SK-N-DZ (cell line): Measurements from ENCODE around the gene PLCXD3.
A peak's percentile ranks its signal among the peaks of the same experiment; 100 is the strongest.

Experiments used
- DNase-seq: peaks from one replicate; pipeline ENCODE4 v3.0.0-alpha.2; 2015; ENCODE audit warnings: low spot score

PLCXD3 gene

DNA sequence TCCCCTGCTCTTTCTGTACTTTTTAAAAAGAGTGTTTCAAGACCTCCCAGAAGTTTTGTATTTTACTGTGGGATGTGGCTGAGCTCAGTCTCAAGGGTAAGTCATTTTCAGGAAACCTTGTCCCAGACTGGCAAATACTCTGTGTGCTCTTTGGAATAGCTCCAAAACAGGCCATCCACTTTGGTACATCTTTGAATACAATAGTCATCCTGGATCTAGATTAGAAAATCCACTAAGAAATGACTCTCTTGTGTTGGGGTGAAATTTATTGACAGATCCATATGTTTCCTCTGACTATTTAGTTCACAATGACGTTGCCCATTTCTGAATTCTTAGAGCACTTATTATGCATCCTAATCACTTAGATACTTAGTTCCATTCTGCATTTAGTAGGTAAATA, 95.2 kb downstream of the PLCXD3 start:
- DNase-seq: no peak

DNA sequence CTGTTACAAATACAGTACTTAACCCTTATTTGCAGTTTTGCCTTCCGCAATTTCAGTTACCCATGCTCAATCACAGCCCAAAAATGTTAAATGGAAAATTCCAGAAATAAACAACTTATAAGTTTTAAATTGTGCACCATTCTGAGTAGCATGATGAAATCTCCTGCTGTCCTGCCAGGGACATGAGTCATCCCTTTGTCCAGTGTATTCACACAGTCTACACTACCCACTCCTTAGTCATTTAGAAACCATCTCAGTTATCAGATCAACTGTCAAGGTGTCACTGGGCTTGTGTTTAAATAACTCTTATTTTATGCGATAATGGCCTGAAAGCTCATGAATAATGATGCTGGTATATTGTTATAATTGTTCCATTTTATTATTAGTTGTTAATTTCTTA, 95.8 kb downstream of the PLCXD3 start:
- DNase-seq: no peak

DNA sequence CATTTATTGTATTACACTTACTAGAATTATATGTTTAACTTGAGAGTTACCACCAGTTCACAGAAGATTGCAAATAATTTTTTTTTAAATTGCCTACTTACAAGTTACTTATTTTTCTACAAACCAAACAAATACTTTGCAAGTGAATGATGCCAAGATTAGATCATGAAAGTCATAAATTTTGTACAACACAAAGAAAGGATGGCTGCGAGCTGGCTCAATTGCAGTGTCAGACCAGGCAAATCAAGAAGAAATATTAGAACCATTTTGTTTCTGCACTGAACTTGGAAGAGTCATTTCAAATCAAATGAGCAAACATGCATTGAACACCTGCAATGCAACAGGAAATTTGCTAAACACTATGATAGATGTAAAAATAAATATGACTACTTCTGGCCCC, 97.3 kb downstream of the PLCXD3 start:
- DNase-seq: peak; percentile 53

DNA sequence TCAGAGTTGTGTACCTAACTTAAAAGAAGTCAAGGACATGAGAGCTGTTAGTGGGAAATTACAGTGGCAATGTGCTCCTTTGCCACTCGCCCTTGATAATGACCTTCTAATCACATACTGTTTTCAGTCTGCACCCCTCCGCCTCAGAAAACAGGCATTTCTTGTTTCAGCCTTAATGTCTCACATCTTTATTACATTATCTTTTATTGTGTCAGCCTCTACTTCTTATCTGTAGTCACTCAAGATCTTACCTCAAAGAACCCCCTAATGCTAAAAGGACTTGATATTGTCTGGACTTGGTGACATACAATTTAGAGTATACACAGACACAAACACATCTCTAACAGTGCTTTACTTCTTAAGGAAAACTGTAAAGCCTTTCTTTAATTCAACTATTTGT, 97.9 kb downstream of the PLCXD3 start:
- peak; percentile 88 for DNase-seq

DNA sequence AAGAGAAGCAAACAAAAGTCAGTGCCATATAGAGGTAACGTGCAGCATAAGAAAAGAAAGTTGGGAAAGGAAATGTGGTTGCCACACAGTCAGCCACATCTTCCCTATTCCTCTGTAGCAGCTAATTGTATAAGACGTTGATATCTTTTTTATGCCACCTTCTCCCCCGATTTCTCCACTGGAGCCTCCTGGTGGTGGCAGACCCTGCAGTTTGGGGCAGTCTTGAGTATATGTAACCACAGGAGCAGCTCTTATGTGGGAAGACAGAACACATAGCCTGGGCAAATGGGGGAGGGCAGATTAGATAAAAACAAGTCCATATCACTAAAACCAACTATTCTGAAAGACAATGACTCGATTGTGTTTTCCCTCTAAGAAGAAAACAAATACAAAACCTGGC, 99.7 kb downstream of the PLCXD3 start:
- no peak for DNase-seq

DNA sequence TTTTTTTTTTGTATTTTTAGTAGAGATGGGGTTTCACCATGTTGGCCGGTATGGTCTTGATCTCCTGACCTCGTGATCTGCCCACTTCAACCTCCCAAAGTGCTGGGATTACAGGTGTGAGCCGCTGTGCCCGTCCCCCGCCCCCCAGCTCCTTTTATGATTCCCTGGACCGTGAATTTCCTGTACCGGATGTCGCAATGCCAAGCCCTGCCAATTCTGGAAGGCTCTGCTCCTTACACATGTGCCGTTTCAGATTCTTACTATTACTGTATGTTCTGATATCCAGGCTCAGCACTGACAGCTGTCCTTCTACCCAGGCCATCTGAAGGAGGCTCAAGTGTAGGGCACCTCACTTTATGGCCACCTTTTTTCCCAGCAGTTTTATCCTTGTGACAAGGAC, 100.1 kb downstream of the PLCXD3 start:
- DNase-seq: no peak

DNA sequence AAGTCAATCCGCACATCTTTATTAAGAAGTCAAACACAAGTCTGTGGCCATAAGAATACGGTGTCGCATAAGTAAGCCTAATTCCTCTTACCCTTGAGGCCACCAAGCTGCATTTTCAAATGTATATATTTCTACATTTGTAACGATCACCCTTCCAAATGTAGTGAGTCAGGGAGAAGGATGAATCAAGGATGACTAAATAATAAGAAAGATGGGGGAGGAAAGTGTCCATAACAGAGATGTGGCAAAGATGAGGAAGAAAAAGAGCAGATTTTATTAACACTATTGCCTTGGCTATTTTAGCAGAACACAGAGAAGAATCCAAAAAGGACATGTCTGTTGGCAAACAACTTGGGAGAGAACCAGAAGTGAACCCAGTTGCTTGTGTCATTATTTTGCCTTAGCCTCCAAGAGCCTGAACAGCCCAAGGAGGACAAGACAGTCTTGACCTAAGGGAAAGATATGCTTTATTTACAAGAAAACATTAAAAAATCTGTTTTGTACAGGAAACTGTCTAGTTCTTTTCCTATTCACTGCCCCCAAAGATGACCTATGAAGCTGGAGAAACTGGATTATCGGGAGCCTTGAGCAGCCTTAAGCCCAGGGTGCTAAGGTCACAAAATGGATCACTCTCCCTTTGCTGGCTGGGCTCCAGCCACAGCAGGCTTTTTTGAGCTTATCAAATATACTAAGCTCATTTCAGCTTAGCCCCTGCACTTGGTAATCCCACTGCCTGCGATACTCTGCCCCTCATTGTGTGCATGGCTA, 101.5 kb downstream of the PLCXD3 start:
- no peak for DNase-seq

DNA sequence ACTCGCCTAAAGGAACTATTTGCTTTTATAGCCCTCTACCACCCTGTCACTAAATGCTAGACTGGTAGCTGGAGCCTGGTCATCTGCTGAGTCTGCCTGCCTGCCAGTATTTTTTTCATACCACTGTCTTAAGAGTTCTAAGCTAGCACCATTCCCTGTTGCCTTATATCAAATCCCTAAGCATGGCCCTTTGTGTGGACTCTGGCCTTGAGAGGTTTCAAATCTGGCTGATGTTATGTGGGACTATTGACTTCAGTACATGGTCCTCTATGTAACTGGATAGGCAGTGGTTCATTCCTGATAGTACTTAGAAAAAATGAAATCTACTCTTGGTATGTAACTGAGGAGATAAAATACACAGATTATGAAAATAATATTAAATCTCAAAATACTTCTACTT, 103.5 kb downstream of the PLCXD3 start:
- no peak for DNase-seq

DNA sequence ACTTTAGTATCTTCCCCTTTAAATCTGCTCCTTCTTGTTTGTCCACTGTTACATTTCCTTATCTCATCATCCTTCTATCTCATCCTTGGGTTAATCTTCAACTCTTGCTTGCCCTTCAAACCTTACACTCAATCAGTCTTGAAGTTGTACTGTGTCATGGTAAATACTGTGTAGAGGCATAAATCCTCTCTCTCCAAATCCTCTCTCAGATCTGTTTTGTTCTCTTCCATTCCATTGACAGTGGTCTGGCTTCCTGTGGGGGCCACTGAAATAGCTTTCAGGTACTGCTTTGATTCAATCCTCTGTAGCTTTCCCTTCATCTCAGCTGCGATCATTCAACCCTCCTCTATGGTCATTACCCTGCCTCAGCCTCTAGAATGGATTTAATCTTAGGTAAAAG, 104.0 kb downstream of the PLCXD3 start:
- DNase-seq: no peak

DNA sequence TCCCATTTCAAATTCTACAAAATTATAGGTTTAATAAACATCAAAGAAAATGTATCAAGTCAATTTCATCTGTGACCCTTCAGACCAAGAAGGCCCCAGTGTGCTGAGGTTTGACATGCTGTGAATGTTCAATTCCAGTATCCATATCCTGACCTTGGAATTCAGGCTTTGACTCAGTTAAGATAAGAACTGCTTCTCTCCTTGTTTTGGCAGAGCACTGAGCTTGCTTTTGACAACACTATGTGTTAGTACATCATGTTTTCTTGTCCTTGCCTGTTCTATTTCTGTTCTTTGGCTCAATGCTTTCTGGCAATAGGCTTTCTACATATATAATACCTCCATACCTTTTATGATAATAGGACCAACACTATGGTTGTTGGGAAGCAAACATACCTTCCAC, 105.6 kb downstream of the PLCXD3 start:
- DNase-seq: no peak

DNA sequence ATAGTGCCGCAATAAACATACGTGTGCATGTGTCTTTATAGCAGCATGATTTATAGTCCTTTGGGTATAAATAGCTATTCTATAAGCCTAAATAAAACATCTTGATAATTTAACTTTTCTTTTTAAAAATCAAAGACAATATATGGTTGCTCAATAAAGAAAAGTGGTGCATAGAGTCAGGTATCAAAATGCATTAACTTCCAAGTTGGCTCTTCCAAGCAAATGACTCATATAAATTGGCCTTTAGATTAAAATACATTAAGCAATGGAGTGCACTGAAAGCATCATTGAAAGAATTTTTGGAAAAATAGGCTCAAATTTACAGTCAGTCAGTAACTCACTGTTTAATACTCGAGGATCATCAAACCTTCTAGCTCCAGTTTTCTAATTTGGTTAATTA, 106.6 kb downstream of the PLCXD3 start:
- no peak for DNase-seq

DNA sequence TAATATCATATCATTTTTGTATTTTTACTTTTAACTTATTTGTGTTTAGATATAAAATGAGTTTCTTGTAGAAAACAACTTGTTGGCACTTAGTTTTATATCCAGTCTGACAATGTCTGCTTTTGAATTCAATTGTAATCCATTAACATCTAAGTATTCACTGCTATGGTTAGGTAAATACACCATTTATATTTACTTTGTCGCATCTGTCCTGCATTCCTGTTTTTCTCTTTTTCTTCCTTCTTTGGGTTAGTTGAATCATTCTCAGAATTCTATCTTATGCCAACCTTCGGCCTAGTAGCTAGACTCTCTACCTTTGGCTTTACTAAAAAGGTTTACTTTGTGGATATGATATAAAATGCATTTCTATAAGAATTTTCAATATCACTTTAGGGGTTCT, 107.6 kb downstream of the PLCXD3 start:
- DNase-seq: no peak

DNA sequence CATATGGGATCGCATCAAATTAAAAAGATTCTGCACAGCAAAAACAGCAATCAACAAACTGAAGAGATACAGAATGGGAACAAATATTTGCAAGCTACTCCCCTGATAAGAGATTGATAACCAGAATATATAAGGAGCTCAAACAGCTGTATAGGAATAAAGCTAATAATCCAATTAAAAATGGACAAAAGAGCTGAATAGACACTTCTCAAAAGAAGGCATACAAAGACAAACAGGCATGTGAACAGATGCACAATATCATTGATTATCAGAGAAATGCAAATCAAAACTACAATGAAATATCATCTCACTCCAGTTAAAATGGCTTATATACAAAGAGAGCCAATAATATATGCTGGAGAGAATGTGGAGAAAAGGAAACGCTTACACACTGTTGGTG, 110.6 kb downstream of the PLCXD3 start:
- no peak for DNase-seq

DNA sequence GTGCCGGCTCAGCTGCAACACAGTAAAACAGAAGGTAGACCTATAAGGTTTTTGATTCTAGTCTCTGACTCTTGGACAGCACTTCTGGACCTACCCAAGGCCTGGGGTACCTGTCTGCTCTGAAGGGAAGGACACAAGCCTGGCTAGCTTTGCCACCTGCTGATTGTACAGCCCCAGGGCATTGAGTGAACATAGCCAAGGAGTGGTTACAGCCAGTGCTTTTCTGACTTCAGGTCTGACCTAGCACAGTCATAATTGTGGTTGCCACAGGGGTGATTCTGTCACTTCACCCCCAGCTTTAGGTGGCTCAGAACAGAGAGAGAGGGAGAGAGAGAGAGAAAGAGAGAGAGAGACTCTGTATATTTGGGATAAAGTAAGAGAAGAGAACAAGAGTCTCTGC, 118.4 kb downstream of the PLCXD3 start:
- DNase-seq: no peak

DNA sequence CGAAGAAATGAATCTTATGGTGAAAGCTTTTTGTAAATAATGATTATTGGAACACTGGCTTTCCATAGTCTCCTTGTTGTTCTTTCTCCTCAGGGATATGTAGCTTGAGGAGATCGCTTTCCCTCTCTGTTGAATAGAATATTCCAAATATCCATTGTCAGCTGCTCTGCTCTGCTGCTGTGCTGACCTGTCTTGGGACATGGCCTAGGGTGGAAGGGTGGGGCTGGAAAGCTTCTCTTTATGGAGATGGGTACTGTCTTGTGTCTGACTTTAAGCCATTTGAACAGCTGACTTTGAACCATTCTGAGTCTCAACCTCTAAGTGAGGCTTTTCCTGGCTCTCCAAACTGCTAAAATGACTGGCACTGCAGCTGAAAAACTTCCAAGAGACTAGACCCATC, 135.8 kb downstream of the PLCXD3 start:
- DNase-seq: no peak

DNA sequence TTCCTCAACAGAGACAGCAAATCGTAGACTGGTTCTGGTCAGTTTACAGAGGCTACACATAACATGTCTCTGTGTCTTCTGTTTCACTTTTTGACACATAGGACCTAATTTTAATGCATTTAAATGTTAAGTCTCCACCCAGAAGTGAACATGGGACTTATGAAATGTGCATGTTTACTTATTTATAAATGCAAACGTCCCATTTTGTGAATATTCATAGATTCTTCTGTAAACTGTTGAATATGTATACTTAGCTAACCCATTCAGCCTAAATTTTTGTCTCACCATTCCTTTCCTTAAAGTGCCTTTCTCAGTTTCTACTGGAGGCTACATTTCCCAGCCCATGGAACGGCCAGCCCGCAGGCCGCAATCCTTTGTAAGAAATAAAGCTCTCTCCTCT, 137.2 kb downstream of the PLCXD3 start:
- DNase-seq: no peak

DNA sequence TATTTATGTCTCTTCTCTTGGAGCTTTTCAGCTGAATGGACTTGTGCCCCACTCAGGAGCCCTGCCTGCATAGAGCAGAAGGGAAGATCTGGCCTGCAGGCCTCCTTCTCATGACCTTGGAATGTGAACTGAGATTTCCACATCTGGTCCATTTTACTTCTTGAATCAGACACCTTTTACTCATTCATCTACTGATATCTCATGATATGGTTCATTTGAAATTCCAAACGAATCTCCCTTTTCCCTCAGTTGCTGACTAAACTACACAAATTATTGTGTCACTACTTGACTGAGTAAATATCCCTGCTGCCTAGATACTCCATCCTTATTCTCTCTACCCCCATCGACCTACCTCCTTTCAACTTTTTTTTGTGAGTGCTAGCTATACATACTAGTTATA, 138.7 kb downstream of the PLCXD3 start:
- no peak for DNase-seq

DNA sequence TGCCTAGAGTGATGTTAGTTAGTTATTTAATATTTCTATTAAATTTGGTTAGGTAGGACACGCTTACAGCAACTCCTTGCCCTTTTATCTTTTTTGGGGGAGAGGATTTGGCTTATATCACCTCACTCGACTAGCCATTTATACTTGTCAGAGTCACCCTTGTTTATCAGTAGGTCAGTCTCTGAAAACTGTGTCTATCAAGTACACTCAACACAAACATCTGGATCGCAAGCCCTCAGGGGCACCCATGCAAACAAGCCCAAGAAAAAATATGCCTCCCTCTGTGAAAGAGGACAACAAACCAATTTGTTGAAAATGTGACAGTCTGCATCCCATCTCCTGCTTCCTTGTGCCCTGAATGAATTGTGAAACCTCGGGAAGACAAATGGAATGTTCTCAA, 139.9 kb downstream of the PLCXD3 start:
- DNase-seq: no peak

DNA sequence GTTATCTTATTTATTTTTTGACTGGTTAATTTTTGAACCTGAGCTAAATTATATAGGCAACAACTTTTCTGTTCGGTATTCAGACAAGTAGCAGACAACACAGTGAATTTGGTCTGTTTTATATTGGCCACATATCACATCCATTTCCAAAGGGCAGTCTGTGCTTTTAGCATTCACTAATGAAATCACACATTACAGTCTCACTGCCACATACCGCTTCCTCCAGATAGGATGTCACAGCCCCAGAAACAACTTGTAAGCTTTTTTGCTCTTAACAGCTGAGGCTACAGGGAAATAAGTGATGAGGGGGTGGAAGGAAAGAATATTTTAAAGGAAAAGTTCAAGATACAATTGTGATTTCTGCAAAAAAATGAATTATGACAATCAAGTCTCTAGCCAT, 140.6 kb downstream of the PLCXD3 start:
- DNase-seq: no peak

DNA sequence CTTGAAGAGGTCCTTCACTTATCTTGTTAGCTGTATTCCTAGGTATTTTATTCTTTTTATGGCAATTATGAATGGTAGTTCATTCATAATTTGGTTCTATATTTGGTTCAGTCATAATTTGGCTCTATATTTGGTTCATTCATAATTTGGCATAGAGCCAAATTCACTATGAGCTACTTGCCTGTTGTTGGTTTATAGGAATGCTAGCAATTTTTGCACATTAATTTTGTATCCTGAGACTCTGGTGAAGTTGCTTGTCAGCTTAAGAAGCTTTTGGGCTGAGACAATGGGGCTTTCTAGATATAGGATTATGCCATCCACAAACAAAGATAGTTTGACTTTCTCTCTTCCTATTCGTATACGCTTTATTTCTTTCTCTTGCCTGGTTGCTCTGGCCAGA, 142.2 kb downstream of the PLCXD3 start:
- no peak for DNase-seq

DNA sequence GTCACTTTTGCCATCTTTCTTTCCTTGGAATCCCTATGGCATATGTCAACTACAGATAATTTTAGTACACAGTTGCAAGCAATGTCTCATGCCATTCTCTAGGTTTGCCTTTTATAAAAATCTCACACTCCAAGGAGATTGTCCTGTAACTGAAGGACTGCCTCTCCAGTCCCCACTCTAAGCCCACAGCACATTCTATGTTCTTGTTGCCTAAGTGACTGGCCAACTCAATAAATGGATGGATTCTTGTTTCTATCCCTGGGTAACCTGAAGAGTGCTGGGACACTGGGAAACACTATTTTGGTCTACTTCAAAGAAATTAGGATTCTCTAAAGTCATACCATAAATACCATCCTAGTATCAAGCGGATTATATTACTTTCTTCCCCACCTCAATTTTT, 145.0 kb downstream of the PLCXD3 start:
- DNase-seq: no peak

DNA sequence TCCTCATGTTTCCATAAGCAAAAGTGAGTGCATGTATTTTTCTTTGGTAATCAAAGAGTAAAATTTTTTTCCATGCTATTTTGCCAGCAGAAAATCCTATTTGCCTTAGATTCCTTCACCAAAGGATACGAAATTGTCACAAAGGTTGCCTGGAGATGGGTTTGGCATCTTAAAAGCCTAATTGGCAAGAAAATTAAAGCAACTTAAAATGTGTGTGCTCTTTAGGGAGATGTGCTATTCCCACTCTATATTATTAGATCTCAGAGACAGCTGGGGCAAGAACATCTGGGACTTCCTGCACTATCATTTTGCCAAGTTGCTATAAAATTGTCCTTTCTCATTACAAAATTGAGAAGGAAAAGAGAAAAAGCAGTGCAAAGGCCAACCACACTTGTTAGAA, 146.1 kb downstream of the PLCXD3 start:
- no peak for DNase-seq

DNA sequence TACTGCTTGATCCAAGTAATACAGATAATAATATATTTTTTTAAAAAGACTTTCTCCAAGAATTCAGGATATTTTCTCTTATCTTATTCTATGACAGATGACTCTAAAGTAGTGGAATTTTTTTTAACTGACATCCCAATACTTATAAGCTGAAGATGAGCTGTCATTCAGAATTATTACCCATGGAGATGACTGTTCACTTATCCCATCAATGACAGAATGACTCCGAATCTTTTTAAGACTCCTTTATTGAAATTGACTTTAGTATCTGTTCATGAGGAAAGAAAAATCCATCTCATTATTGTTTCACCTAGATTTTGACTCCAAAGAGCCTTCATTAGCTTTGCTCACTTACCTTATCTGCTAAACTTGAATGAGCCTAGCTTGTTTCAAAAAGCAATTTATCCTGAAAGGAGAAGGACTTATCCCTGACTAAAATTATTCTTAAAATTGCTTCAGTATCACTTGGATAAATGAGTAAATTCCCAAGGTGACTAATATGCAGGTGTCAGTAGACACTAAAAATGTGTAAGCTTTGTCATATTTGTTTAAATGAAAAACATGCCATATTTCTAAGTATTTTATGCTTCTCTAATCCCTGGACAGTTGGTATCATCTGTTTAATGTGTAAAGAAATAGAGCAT, 146.9 kb downstream of the PLCXD3 start:
- no peak for DNase-seq

DNA sequence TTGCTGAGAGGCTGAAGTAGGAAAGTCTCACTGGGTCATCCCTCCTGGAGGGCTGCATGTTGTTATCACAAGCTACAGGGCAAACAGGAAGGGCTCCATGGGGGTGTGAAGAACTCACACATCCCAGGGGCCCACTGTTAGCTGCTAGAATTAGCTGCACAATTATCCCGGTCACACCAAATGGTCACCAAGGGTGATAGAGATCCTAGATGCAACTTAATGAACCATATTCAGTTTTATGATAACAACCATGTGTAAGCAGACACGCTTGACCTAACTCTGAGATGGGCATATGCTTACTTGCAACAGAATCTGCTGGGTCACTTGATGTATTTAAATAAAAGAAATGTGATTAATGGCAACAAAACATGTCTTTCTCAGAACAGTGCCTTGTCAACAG, 153.6 kb downstream of the PLCXD3 start:
- no peak for DNase-seq
